GM18858 (cell line): ENCODE results near the gene PCK2.
A peak's percentile ranks its signal among the peaks of the same experiment; 100 is the strongest.
"Not testable (repeated sequence)": the region's sequence is repeated elsewhere in the genome, so short reads cannot be mapped to it uniquely, and the experiment has no call there.

ENCODE experiments used
- ATAC-seq: cut with Tn5 transposase; IDR thresholded peaks from one replicate; pipeline ENCODE4 v1.9.1; 2021; ENCODE audit not compliant: unreplicated experiment

Gene PCK2

GRCh38 chr14:24093901-24094840 lies at the start of gene PCK2:
TSS of gene PCK2 (plus strand) at chr14:24094311. CDS start at chr14:24094406, 95 bp downstream.
- peak; percentile 27 for ATAC-seq

- ATAC-seq, result not testable (repeated sequence)
Observed at GRCh38 chr14:24049002-24049401, 45.1 kb upstream of the PCK2 start.

- ATAC-seq, result not testable (repeated sequence)
Observed at GRCh38 chr14:24050753-24051152, 43.4 kb upstream of the PCK2 start.

- ATAC-seq, result peak; percentile 13
Observed at GRCh38 chr14:24051176-24051788, 42.8 kb upstream of the PCK2 start.

GRCh38 chr14:24051789-24052655 lies 42.1 kb upstream of the PCK2 start, which contains the start of gene CARMIL3:
TSS of gene CARMIL3 (plus strand) at chr14:24052009. CDS start at chr14:24052154, 145 bp downstream.
- ATAC-seq, result peak; percentile 49

GRCh38 chr14:24052656-24053547 lies 41.2 kb upstream of the PCK2 start:
- no peak for ATAC-seq

GRCh38 chr14:24053548-24054323 lies 40.4 kb upstream of the PCK2 start:
- ATAC-seq, result no peak

- no peak for ATAC-seq
Observed at GRCh38 chr14:24054324-24054641, 39.8 kb upstream of the PCK2 start.

- ATAC-seq, result no peak
Observed at GRCh38 chr14:24054646-24055045, 39.5 kb upstream of the PCK2 start.

GRCh38 chr14:24055971-24056799 lies 37.9 kb upstream of the PCK2 start:
- no peak for ATAC-seq

- no peak for ATAC-seq
Observed at GRCh38 chr14:24056800-24057184, 37.3 kb upstream of the PCK2 start.

GRCh38 chr14:24057271-24057670 lies 36.8 kb upstream of the PCK2 start:
- no peak for ATAC-seq

- no peak for ATAC-seq
Observed at GRCh38 chr14:24057867-24058259, 36.2 kb upstream of the PCK2 start.

- ATAC-seq, result no peak
Observed at GRCh38 chr14:24058260-24058950, 35.7 kb upstream of the PCK2 start.

- ATAC-seq, result no peak
Observed at GRCh38 chr14:24058951-24059475, 35.1 kb upstream of the PCK2 start.

GRCh38 chr14:24059841-24060388 lies 34.2 kb upstream of the PCK2 start:
- no peak for ATAC-seq

- no peak for ATAC-seq
Observed at GRCh38 chr14:24060443-24060842, 33.7 kb upstream of the PCK2 start.
